VCaP (cell line): ENCODE results near the gene EFHD2.

ENCODE experiments used
- H3K27ac ChIP-seq: fragments of 450-650 bp; 2 replicates; pipeline ENCODE4 v1.5.1; 2017
- TF ChIP-seq, protein P1 (sequence below): fragments of 450-650 bp; conservative IDR thresholded peaks from 2 replicates; pipeline ENCODE4 v1.5.1; 2017; ENCODE audit warnings: mild to moderate bottlenecking, moderate library complexity

EFHD2 gene

DNA sequence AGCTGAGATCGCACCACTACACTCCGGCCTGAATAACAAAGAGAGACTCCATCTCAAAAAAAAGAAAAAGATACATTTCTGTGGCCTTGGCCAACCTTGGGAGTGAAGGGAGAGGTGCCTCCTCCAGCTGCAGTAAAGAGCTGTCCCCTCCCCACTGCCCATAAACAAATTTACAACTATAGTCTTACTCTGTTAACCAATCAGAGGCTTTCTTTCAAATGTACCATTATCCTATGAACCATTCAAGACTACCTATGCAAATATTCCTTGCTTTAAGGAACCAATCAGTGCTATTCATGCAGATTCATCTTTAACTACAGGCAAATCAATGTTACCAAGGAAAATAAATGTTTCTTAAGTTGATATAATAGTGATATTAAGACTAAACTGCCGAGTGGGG, 67.2 kb downstream of the EFHD2 start:
- TF ChIP-seq, protein P1, sequence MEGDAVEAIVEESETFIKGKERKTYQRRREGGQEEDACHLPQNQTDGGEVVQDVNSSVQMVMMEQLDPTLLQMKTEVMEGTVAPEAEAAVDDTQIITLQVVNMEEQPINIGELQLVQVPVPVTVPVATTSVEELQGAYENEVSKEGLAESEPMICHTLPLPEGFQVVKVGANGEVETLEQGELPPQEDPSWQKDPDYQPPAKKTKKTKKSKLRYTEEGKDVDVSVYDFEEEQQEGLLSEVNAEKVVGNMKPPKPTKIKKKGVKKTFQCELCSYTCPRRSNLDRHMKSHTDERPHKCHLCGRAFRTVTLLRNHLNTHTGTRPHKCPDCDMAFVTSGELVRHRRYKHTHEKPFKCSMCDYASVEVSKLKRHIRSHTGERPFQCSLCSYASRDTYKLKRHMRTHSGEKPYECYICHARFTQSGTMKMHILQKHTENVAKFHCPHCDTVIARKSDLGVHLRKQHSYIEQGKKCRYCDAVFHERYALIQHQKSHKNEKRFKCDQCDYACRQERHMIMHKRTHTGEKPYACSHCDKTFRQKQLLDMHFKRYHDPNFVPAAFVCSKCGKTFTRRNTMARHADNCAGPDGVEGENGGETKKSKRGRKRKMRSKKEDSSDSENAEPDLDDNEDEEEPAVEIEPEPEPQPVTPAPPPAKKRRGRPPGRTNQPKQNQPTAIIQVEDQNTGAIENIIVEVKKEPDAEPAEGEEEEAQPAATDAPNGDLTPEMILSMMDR, result no peak
- H3K27ac ChIP-seq, result no peak overlapping the region

DNA sequence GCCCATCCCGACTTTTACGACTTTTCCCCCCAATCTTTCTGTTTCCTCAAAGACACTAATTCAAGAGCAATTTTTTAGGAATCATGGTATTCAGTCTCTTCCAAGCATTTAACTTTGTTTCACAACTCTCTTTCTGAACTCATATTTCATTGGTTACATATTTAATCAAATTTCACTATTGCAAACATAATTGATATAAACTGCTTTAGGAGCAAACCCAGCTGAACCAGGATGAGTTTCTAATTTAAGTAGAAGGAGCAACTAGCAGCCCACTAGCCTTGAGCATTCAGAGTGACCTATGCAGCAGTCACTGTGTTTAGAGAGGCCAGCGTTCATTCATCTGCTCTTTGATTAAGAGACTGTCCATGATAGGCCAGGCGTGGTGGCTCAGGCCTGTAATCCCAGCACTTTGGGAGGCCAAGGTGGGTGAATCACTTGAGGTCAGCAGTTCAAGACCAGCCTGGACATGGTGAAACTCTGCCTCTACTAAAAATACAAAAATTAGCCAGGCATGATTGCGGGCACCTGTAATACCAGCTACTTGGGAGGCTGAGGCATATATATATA, 68.0 kb downstream of the EFHD2 start:
- H3K27ac ChIP-seq, result no peak overlapping the region
- TF ChIP-seq, protein P1, result no peak
